HEK293 (cell line): ENCODE measurements around the gene KIF17.
A peak's percentile ranks its signal among the peaks of the same experiment; 100 is the strongest.

ENCODE experiments used
- CTCF ChIA-PET: fragments of 350-600 bp; formaldehyde crosslinking; extraction: SDS; loops from one replicate; lab custom pipeline; 2021; ENCODE audit warnings: antibody characterized with exemption; lab: Yijun Ruan, JAX
- POLR2A ChIA-PET: fragments of 300-600 bp; formaldehyde crosslinking; extraction: SDS; loops from one replicate; lab custom pipeline; 2020; ENCODE audit warnings: antibody characterized with exemption, inconsistent platforms; lab: Yijun Ruan, JAX
- H3K27ac ChIP-seq: fragments of 200-500 bp; sonication (Bioruptor generic); 2 replicates; pipeline ENCODE4 v1.5.1; 2014; ENCODE audit warnings: low read depth, low read length, control low read depth, inconsistent platforms; ENCODE audit errors: extremely low read depth
- H3K36me3 ChIP-seq, 2 experiments: fragments of 200-500 bp in 1 of 2; sonication (Bioruptor generic) in 1 of 2; 1 replicate in 1 of 2; 2 replicates in 1 of 2; pipeline ENCODE4 v1.5.1; 2014 to 2017; ENCODE audit warnings: inconsistent platforms in 2 of 2, low read length in 2 of 2; ENCODE audit not compliant: control insufficient read depth in 2 of 2, insufficient read depth in 1 of 2
- H3K4me1 ChIP-seq: fragments of 200-500 bp; sonication (Bioruptor generic); 2 replicates; pipeline ENCODE4 v1.5.1; 2014; ENCODE audit warnings: mild to moderate bottlenecking, low read length, inconsistent platforms; ENCODE audit not compliant: control insufficient read depth, insufficient read depth
- H3K4me3 ChIP-seq: 2 replicates; pipeline ENCODE4 v1.5.1; 2011; ENCODE audit warnings: low read depth, mild to moderate bottlenecking, control low read depth, low read length, moderate library complexity
- H3K9me3 ChIP-seq: fragments of 200-500 bp; sonication (Bioruptor generic); 2 replicates; pipeline ENCODE4 v1.5.1; 2014; ENCODE audit warnings: low read depth, low read length, inconsistent platforms; ENCODE audit not compliant: control insufficient read depth, insufficient read depth
- GLIS1 ChIP-seq: fragments of 450-650 bp; formaldehyde crosslinking; IDR thresholded peaks from 2 replicates; pipeline ENCODE4 v1.5.1; 2016; ENCODE audit warnings: missing biosample characterization, missing genetic modification characterization
- GLIS2 ChIP-seq: fragments of 450-650 bp; formaldehyde crosslinking; IDR thresholded peaks from 2 replicates; pipeline ENCODE4 v1.5.1; 2016; ENCODE audit warnings: missing biosample characterization, missing genetic modification characterization
- HOXC10 ChIP-seq: sonication (generic); formaldehyde crosslinking; IDR thresholded peaks from 2 replicates; pipeline ENCODE4 v1.8.1; 2023; ENCODE audit warnings: mild to moderate bottlenecking, missing genetic modification reagents
- KLF10 ChIP-seq: fragments of 450-650 bp; IDR thresholded peaks from 2 replicates; pipeline ENCODE4 v1.5.1; 2018; ENCODE audit warnings: missing biosample characterization, mild to moderate bottlenecking, missing genetic modification characterization
- KLF9 ChIP-seq: fragments of 450-650 bp; formaldehyde crosslinking; IDR thresholded peaks from 2 replicates; pipeline ENCODE4 v1.5.1; 2016; ENCODE audit warnings: missing biosample characterization, missing genetic modification characterization, low read depth
- ZBTB20 ChIP-seq: fragments of 450-650 bp; formaldehyde crosslinking; IDR thresholded peaks from 2 replicates; pipeline ENCODE4 v1.5.1; 2016; ENCODE audit warnings: missing biosample characterization, missing genetic modification characterization
- ZBTB21 ChIP-seq: fragments of 450-650 bp; formaldehyde crosslinking; IDR thresholded peaks from 2 replicates; pipeline ENCODE4 v1.5.1; 2017; ENCODE audit warnings: missing biosample characterization, missing genetic modification characterization
- ZBTB26 ChIP-seq: fragments of 450-650 bp; formaldehyde crosslinking; optimal IDR thresholded peaks from 2 replicates; pipeline ENCODE3; 2016; ENCODE audit warnings: missing biosample characterization, mild to moderate bottlenecking, missing genetic modification characterization
- ZBTB48 ChIP-seq: fragments of 450-650 bp; formaldehyde crosslinking; IDR thresholded peaks from 2 replicates; pipeline ENCODE4 v1.5.1; 2016; ENCODE audit warnings: missing biosample characterization, missing genetic modification characterization
- ZBTB8A ChIP-seq: fragments of 450-650 bp; formaldehyde crosslinking; IDR thresholded peaks from 2 replicates; pipeline ENCODE4 v1.5.1; 2016; ENCODE audit warnings: missing biosample characterization, missing genetic modification characterization
- ZNF157 ChIP-seq: fragments of 450-650 bp; formaldehyde crosslinking; IDR thresholded peaks from 2 replicates; pipeline ENCODE4 v1.5.1; 2016; ENCODE audit warnings: missing biosample characterization, missing genetic modification characterization
- ZNF23 ChIP-seq: fragments of 450-650 bp; formaldehyde crosslinking; IDR thresholded peaks from 2 replicates; pipeline ENCODE4 v1.5.1; 2016; ENCODE audit warnings: missing biosample characterization, missing genetic modification characterization, borderline replicate concordance
- ZNF24 ChIP-seq: fragments of 450-650 bp; formaldehyde crosslinking; IDR thresholded peaks from 2 replicates; pipeline ENCODE4 v1.5.1; 2016; ENCODE audit warnings: missing biosample characterization, missing genetic modification characterization
- ZNF335 ChIP-seq: fragments of 450-650 bp; formaldehyde crosslinking; conservative IDR thresholded peaks from 2 replicates; pipeline ENCODE4 v1.5.1; 2016; ENCODE audit warnings: missing biosample characterization, missing genetic modification characterization
- ZNF366 ChIP-seq: fragments of 450-650 bp; formaldehyde crosslinking; conservative IDR thresholded peaks from 2 replicates; pipeline ENCODE4 v1.5.1; 2016; ENCODE audit warnings: missing biosample characterization, missing genetic modification characterization
- ZNF37A ChIP-seq: fragments of 450-650 bp; IDR thresholded peaks from 2 replicates; pipeline ENCODE4 v1.5.1; 2018; ENCODE audit warnings: missing biosample characterization, missing genetic modification characterization
- ZNF394 ChIP-seq: fragments of 450-650 bp; formaldehyde crosslinking; IDR thresholded peaks from 2 replicates; pipeline ENCODE4 v1.5.1; 2016; ENCODE audit warnings: missing biosample characterization, missing genetic modification characterization, mild to moderate bottlenecking, moderate library complexity, borderline replicate concordance
- ZNF398 ChIP-seq: fragments of 450-650 bp; formaldehyde crosslinking; IDR thresholded peaks from 2 replicates; pipeline ENCODE4 v1.5.1; 2017; ENCODE audit warnings: missing biosample characterization, missing genetic modification characterization
- ZNF404 ChIP-seq: fragments of 450-650 bp; formaldehyde crosslinking; IDR thresholded peaks from 2 replicates; pipeline ENCODE4 v1.5.1; 2017; ENCODE audit warnings: missing biosample characterization, missing genetic modification characterization
- ZNF433 ChIP-seq: fragments of 450-650 bp; formaldehyde crosslinking; IDR thresholded peaks from 2 replicates; pipeline ENCODE4 v1.5.1; 2016; ENCODE audit warnings: missing biosample characterization, missing genetic modification characterization, low read depth
- ZNF629 ChIP-seq: fragments of 450-650 bp; formaldehyde crosslinking; IDR thresholded peaks from 2 replicates; pipeline ENCODE4 v1.5.1; 2017; ENCODE audit warnings: missing biosample characterization, missing genetic modification characterization
- ZNF658 ChIP-seq: fragments of 450-650 bp; formaldehyde crosslinking; IDR thresholded peaks from 2 replicates; pipeline ENCODE4; 2016; ENCODE audit warnings: missing biosample characterization, missing genetic modification characterization
- ZNF707 ChIP-seq: fragments of 450-650 bp; formaldehyde crosslinking; IDR thresholded peaks from 2 replicates; pipeline ENCODE4 v1.5.1; 2016; ENCODE audit warnings: missing biosample characterization, missing genetic modification characterization
- ZNF76 ChIP-seq: fragments of 450-650 bp; formaldehyde crosslinking; IDR thresholded peaks from 2 replicates; pipeline ENCODE4; 2016; ENCODE audit warnings: low read depth, missing biosample characterization, missing genetic modification characterization, borderline replicate concordance
- ZNF777 ChIP-seq: fragments of 450-650 bp; formaldehyde crosslinking; IDR thresholded peaks from 2 replicates; pipeline ENCODE4 v1.5.1; 2017; ENCODE audit warnings: missing biosample characterization, missing genetic modification characterization, borderline replicate concordance
- ZNF837 ChIP-seq: fragments of 450-650 bp; formaldehyde crosslinking; IDR thresholded peaks from 2 replicates; pipeline ENCODE4 v1.5.1; 2016; ENCODE audit warnings: missing biosample characterization, missing genetic modification characterization
- ZSCAN30 ChIP-seq: fragments of 450-650 bp; IDR thresholded peaks from 2 replicates; pipeline ENCODE4 v1.5.1; 2018; ENCODE audit warnings: missing biosample characterization, mild to moderate bottlenecking, missing genetic modification characterization, moderate library complexity
- TF ChIP-seq, protein P1 (sequence below): fragments of 450-650 bp; formaldehyde crosslinking; IDR thresholded peaks from 2 replicates; pipeline ENCODE4 v1.5.1; 2017; ENCODE audit warnings: missing biosample characterization, mild to moderate bottlenecking, missing genetic modification characterization, moderate library complexity

The KIF17 gene

DNA sequence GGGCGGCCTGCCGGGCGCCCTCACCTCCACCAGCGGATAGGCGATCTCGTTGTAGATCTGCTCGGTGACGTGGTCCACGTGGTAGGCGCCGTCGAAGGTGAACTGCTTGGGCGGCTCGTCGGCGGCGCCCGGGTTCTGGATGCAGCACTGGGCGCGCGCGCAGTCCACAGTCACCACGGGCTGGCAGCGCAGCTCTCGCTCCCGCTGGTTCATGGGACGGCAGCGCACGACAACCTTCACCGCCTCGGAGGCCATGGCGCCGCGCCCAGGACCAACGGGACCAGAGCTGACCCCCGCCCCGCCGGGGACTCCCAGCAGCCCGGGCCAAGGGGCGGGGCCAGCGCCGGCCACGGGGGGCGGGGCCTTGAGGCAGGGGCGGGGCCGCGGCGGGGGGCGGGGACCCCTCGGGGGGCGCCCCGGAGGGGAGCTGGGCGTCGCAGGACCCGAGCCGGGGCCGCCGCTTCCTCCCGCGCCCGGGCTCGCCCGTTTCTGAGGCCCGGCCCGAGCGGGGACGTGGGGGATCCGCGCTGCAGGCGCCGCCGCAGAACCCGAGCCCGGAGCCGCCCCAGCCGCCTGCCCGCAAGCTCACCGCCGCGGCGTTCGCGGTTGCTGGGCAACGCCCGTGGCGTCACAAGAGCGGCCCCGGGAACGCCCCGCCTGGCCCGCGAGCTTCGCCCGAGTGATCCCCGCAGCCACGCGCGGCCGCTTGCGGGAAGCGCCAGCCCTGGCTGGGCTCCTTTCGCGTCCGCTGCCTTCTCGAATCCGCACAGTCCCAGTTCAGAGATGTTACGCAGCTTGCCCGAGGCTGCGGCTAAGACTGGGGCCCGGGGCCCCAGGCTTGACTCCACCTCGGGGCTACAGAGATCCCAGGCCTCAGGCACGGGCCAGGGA, at the start of gene KIF17:
Gene KIF17, minus strand, starts transcription at position 556 of the 891 bp plus-strand sequence. Its CDS starts 301 bp downstream, at position 255.
- peak within 1 kb of the TSS; percentile 42 for H3K4me3 ChIP-seq
- ChIA-PET POLR2A (interaction anchor here (0.8 to 1.6 kb wide), 4 partner anchors 14 to 69 kb away, joined by 4 to 7 read pairs (median 6); partner anchors contain the start of genes DDOST and SH2D5), CTCF (interaction anchor here (1.0 to 1.3 kb wide), 2 partner anchors 21 to 84 kb away, joined by 3 to 4 read pairs; partner anchors contain the start of gene PINK1)
- H3K9me3 ChIP-seq: no peaks in the 10 kb centered on the region
- no peaks in the 10 kb centered on the region for H3K4me1 ChIP-seq
- no peak within 1 kb of the TSS for H3K27ac ChIP-seq
- TF ChIP-seq ZNF629 (tag by site-specific recombination): peak; percentile 76
- peak; percentile 25; the same call in 1 of the 2 replicates for TF ChIP-seq ZNF777 (tag by site-specific recombination)
- peak; percentile 54; the same call in 1 of the 2 replicates for TF ChIP-seq ZBTB8A (tag by site-specific recombination)
- TF ChIP-seq ZBTB21 (tag by site-specific recombination): 0 out of 2 replicates have a peak, but pooled peaks have one; percentile 21
- peak; percentile 19; the same call in 1 of the 2 replicates for TF ChIP-seq GLIS1 (tag by site-specific recombination)
- no peak for TF ChIP-seq ZNF366 (tag by site-specific recombination)
- TF ChIP-seq ZNF24: no peak
- peak; percentile 64 for TF ChIP-seq ZBTB26 (tag by site-specific recombination)
- TF ChIP-seq KLF10 (tag by site-specific recombination): peak; percentile 13; the same call in 1 of the 2 replicates
- 0 out of 2 replicates have a peak, but pooled peaks have one; percentile 46 for TF ChIP-seq ZSCAN30 (tag by site-specific recombination)
- 0 out of 2 replicates have a peak, but pooled peaks have one; percentile 2 for TF ChIP-seq GLIS2 (tag by site-specific recombination)
- peak; percentile 83 for TF ChIP-seq ZNF335 (tag by site-specific recombination)
- TF ChIP-seq, protein P1, sequence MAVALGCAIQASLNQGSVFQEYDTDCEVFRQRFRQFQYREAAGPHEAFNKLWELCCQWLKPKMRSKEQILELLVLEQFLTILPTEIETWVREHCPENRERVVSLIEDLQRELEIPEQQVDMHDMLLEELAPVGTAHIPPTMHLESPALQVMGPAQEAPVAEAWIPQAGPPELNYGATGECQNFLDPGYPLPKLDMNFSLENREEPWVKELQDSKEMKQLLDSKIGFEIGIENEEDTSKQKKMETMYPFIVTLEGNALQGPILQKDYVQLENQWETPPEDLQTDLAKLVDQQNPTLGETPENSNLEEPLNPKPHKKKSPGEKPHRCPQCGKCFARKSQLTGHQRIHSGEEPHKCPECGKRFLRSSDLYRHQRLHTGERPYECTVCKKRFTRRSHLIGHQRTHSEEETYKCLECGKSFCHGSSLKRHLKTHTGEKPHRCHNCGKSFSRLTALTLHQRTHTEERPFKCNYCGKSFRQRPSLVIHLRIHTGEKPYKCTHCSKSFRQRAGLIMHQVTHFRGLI: peak; percentile 77
- no peak for TF ChIP-seq ZNF404
- no peak for TF ChIP-seq ZNF394 (tag by site-specific recombination)
- TF ChIP-seq ZNF398 (tag by site-specific recombination): peak; percentile 23; the same call in 1 of the 2 replicates
- peak; percentile 72; the same call in 1 of the 2 replicates for TF ChIP-seq ZBTB48 (tag by site-specific recombination)
- TF ChIP-seq ZBTB20 (tag by site-specific recombination): peak; percentile 84
- peak; percentile 48; the same call in 1 of the 2 replicates for TF ChIP-seq ZNF76 (tag by site-specific recombination)
- no peaks in the 10 kb centered on the region for H3K36me3 ChIP-seq

DNA sequence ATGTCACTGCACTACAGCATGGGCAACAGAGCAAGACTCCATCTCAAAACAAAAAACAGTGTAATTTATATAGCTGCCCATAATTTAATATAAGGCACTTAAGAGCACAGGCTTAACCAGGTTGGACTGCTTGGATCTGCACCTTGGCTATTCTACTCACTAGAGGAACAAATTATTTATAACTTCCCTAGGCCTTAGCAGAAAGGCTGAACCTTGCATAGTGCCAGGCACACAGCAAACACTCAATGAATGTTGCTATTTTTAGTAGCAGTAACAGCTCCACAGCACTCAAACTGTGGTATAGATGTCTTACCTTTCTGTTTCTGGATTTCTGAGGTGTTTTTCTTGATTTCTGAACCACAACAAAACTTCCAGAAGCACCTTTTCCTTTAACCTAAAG, 49.5 kb upstream of the KIF17 start:
- Histone ChIP-seq H3K4me3 (no peak overlapping the region), H3K27ac (no peak overlapping the region), H3K9me3 (no peaks in the 10 kb centered on the region), H3K36me3 (peaks cover 94 to 98% of the 10 kb centered on the region in 2 experiments), H3K4me1 (no peaks in the 10 kb centered on the region)
- CTCF ChIA-PET: interaction anchor here (0.8 kb wide), 1 partner anchor 70 kb away, joined by 4 read pairs; no protein-coding TSS in a partner anchor
- POLR2A ChIA-PET: interaction anchor here (4.9 kb wide), 1 partner anchor 19 kb away, joined by 22 read pairs; the partner anchor contains the start of gene HP1BP3
- TF ChIP-seq ZNF658 (tag by site-specific recombination) (no peak), ZNF707 (tag by site-specific recombination) (no peak), KLF9 (no peak), ZNF37A (tag by site-specific recombination) (no peak), ZNF837 (no peak), HOXC10 (CRISPR knock-in tag) (no peak), ZNF157 (tag by site-specific recombination) (no peak), ZNF433 (no peak), ZNF23 (tag by site-specific recombination) (no peak), ZNF394 (tag by site-specific recombination) (no peak), KLF10 (tag by site-specific recombination) (no peak)
- TF ChIP-seq, protein P1: no peak
